NCI-H1436 (cell line): ENCODE data around the gene EIF4B.

Experiments
- DNase-seq: peaks from one replicate; lab custom pipeline; 2025; lab: John Stamatoyannopoulos, UW

EIF4B gene

DNA sequence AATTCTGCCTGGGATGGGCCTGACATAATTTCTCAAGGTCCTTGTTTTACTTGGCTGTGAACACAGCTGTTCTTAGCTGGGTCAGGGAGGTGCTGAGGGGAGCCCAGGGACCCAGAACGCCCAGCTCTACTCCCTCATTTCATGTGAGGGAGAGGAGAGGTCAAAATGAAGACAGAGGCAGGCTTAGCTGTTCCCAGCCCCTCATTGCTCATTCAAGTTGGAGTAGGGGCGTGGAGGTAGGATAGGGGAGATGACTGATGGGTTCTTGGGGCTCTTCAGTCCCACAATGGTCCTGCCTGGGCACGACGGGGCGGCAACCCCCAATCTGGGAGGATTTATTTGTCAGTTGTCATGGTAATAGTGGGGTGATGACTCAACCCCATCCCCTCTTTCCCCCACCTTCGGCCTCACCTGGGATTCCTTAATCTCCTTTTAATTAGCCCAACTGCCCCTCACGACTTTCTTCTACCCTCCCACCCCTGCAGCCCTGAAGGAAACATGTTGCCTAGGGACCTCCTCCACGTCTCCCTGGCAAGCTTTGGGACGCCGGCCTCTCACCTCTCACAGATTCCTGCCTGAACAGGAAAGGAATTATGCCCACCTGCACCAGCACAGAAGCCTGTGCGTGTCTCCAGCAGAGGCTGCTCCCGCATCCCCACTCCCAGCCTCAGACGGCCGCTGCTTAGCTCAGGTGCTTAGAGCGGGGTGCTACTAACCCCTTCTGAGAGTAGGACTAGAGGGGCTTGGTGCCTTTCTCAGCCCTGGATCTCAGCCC, 62.7 kb downstream of the EIF4B start:
- no peak for DNase-seq

GRCh38 chr12:53069621-53070410, 63.6 kb downstream of the EIF4B start:
- DNase-seq: no peak

GRCh38 chr12:53070877-53071492, 64.7 kb downstream of the EIF4B start:
- DNase-seq: no peak

DNA sequence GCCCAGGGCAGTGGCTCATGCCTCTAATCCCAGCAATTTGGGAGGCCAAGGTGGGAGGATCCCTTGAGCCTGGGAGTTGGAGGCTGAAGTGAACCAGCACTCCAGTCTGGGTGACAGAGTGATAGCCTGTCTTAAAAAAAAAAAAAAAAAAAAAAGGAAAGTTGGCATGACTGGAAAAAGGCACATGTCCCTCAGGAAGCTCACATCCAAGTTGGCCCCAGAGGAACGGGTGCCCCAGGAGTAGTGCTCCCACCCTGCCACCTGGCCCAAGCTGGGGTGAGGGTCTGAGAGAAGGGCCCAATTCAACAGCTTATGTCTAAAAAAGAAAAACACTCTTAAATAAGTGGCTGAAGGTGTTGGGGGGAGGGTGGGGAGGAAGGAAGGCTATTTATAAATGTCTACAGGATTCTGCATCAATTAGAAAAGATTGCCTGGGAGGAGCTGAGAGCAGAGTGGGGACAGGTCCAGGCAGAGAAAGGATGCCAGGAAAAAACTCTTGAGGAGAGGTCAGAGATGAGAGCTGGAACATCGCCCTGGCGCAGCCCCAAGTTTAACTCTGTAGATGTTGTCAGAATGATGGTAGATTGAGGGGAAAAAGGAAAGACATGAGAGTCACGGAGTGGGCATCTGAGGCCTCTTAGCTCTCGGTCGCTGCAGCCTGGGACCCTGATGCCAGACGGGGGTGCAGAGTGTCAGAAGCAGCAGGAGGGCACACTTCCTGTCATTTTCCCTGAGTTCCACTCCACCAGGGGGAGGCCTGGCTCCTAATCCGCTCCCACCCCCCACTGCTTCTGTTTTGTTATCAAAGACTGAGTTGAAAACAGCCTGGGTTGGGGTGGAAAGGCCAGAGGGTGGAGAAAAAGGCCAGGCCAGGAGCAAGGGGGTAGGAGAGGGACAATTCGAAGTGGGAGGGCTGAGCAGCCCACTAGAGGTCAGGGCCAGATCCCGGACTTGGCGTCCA, 65.6 kb downstream of the EIF4B start:
- no peak for DNase-seq

GRCh38 chr12:53073881-53074280, 67.6 kb downstream of the EIF4B start:
- no peak for DNase-seq

DNA sequence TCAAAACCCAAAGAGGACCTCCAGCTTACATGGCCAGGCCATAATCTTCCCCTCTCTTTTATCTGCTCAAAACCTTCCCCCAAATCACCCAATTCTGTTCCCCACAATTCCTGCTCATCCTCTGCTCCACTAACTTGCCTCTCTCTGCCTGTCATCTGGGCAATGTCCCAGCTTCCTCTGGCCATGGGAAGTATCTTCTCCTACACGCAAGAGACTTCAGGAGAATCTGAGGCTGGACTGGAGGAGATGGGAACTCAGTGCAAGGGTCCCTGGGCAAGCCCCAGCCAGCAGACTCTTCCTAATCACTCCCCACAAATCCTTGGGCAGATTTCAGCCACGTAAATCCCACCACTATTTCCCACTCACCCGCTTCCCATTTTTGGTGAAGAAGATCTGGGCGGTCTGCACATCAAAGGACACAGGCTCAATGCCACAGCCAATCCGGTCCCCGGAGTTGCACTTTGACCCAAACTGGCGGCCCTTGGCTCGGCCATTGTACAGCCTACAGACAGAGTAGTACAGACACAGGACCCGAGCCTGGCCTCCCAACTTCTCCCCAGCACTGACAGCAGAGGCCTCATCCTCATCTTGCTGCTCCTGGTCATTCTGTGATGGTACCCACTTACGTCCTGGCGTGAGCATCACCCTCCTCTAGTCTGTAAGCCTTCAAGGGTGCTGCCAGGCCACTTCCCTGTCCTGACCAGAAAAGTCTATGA, 68.2 kb downstream of the EIF4B start:
- no peak for DNase-seq

DNA sequence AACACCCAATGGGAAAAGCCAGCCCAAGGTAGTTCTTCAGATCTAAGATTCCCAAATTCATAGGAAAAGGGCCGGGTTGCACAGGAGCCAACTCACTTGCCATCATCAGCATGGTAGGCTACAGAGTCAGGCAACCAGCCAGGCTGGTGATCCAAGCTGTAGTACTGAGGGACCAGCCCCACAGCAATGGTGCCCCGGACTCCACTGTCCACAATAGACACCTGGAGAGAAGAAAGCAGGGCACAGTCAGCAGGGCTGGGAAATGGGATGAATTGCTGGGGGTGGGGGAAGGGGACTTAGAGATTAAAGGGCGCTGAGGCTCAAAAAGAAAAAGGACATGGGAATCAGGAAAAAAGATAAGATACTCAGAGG, 68.7 kb downstream of the EIF4B start:
- DNase-seq: no peak

DNA sequence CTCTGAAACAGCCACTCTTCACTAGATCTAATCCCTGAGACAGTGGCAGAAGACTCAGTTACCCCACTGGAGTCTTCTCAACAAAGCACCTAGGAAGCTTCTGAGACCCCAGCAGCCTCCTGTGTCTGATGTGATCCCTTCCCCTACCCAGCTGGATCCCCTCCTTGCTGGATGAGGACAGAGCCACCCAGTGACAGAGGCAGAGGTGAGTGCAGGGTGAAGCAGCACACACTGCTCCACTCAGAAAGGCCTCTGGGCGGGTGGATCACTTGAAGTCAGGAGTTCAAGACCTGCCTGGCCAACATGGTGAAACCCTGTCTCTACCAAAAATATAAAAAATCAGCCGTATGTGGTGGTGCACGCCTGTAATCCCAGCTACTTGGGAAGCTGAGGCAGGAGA, 70.2 kb downstream of the EIF4B start:
- no peak for DNase-seq

GRCh38 chr12:53077030-53077429, 70.8 kb downstream of the EIF4B start:
- DNase-seq: no peak

DNA sequence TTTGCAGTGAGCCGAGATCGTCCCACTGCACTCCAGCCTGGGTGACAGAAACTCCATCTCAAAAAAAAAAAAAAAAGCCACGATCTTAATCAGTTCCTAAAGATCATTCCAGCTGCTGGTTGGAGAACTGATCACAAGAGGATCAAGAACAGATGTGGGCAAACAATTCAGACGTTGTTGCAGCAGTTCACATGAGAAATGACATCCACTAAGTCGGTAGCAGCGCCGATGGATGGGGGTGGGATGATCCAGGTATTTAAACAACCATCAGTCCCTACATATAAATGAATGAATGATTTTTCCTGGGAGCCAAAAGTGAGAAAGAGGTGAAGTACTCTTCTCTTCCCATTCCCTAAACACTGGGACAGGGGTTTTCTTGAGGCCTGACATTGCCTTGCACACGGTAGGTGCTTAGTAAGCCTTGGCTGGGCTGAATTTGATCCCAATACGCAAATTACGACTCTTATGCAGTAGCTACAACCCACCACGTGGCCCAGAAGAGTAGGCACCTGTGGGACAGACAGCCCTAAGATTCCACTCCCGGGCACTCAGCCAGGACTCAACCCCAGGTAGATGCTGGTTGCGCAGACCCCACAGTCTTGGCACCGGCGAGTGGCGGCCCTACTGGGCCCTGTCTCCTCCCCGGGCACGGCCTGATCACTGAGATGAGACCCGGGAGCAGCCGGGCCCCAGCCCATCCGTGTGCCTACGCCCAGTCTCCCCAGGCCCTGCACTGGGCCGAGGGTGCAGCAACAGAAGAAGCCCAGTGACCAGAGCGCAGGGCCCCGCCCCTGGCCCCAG, 72.4 kb downstream of the EIF4B start:
- no peak for DNase-seq

DNA sequence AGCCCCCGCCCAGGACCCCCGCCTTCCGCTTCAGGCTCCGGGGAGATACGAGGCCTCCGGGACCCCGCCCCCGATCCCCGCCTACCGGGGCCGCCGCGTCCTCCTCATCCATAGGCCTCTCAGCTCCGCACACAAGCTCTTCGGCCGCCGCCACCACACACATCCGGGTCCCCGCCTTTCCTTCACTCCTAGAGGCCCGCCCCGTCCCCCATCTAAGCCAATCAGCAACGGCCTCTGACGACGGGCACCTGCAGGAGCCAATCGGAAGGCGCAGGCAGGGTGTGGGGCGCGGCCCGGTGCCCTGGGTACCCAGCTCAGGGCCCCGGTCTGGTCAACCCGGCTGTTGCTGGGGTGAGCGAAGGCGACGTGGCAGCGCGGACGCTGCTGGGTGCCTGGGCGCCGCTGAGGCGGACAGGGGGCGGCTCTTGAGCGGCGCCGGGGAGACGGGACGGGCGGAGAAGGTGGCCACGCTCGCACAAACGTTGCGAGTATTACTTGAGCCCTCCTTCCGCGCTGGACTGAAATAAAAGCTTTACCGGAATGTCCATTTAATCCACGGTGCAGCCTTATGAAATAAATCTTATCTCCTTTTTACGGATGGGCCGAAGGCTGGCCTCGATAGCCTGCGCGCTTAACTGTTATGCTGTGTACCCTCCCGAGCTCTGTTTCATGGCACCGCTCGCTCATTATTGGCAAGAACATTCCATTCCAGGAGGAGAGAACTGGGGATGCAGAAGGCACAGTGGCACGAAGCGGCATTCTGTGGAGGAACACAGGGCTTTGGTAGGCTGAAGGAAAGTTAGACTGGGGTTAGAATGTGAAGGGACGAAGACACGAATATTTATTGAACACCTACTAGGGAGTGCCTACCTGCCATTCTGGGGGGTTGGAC, 73.2 kb downstream of the EIF4B start, which contains the start of gene SPRYD3:
Gene SPRYD3, minus strand, starts transcription at position 165 of the 892 bp plus-strand sequence. Its CDS starts 57 bp downstream, at position 108.
- peak; percentile 93 for DNase-seq

DNA sequence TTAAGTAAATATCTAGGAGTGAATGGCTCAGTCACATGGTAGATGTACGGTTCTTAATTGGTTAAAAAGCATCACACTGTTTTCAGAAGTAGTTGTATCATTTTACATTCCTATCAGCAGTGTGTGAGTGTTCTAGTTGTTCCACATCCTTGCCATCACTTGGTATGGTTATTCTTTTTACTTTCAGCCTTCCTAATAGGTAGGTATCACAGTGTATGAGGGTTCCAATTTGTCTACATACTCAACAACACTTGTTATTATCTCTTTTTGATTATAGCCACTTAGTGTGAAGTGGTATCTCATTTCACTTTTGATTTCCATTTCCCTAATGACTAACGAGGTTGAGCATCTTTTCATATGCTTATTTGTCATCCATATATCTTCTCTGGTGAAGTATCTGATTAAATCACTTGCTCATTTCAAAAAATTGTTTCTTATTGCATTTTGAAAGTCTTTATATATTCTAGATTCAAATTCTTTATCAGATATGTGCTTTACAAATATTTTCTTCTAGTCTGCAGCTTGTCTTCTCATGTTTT, 76.5 kb downstream of the EIF4B start:
- DNase-seq: no peak

- no peak for DNase-seq
Observed at GRCh38 chr12:53086361-53086760, 80.1 kb downstream of the EIF4B start.

GRCh38 chr12:53090105-53090504, 83.8 kb downstream of the EIF4B start:
- no peak for DNase-seq

DNA sequence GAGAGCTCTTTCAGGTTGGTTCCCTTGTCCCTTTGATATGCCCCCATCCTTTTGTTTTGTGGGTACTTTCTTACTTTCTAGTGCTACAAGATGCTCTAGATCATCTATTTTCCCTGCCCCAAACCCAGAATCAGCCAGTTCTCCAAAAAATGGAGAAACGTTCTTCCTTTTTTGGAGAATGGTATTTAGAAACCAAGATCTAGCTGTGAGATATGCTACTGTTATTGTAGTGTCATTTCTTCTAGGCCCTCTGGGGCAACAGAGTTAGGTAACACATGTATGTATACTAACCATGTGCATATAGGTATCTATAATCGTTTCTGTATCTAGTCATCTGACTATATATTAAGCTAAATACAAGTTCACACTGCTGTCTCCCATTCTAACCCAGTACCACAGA, 84.3 kb downstream of the EIF4B start:
- no peak for DNase-seq

GRCh38 chr12:53091756-53092155, 85.5 kb downstream of the EIF4B start:
- no peak for DNase-seq
